ENCODE results near the gene SNAPIN. TPM values are rescaled to one million over a fixed set of nuclear protein-coding genes. Genes with fewer than 3 reads are reported as not detected.

SNAPIN gene
- total and polyA plus RNA-seq, 9 of the 15 experiments (the other 6 are each of a cell fraction or from before 2014, with no cell fraction given): 11.2 to 43.9 (median 32.3) TPM

DNA sequence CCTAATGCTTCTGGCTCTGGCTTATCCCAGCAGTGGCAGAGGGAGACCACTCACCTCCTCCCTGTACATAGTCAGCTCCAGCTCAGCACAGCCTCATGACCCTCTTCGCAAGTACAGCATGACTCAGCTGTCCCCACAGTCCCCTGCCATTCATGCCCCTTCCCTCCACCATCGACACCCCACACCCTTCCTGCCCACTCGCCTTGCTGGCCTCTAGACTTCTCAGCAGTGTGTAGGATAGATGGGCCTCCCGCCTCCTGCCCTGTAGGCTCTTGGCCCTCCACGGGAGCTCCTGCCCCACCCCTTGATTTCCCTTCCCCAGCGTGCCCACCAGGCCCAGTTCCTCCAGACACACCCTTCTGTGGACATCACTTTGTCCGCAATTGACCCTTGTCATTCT is 29.8 kb downstream of the SNAPIN start:
- Histone ChIP-seq H3K27me3 (ENCODE audit: control insufficient read depth in 2 of 2, insufficient read depth in 2 of 2, low read length in 2 of 2) (peaks cover 0 to 12% of the 10 kb centered on the region in 2 experiments; a peak in 1 of 5 replicates), H3K4me3 (no peak overlapping the region), H3K4me1 (replicated peaks in 1 of 2; ENCODE audit: control insufficient read depth in 2 of 2, insufficient read depth in 2 of 2, low read length in 2 of 2) (peaks cover 3 to 23% of the 10 kb centered on the region in 2 experiments; a peak in 4 of 5 replicates), H3K9me1 (ENCODE audit: control insufficient read depth, insufficient read depth, low read length) (peaks cover 3% of the 10 kb centered on the region), H3K36me3 (ENCODE audit: control insufficient read depth, insufficient read depth, low read length) (no peaks in the 10 kb centered on the region), H3K27ac (ENCODE audit: extremely low read depth, low read depth, low read length) (no peak overlapping the region; the same call in 2 of the 3 replicates), H3K79me2 (ENCODE audit: control insufficient read depth, insufficient read depth, low read length) (no peaks in the 10 kb centered on the region), H3K9me3 (replicated peaks; ENCODE audit: control insufficient read depth, insufficient read depth, low read depth, low read length) (no peaks in the 10 kb centered on the region), H3K4me2 (ENCODE audit: insufficient read depth, low read length) (no peak overlapping the region), H3K9ac (ENCODE audit: insufficient read depth in 1 of 2, low read depth in 2 of 2, low read length in 2 of 2) (peak overlapping the region in 1 of 2 experiments; percentile 65; a peak in 1 of 4 replicates), H4K20me1 (replicated peaks; ENCODE audit: control insufficient read depth, insufficient read depth, low read length) (no peaks in the 10 kb centered on the region), H2AFZ (ENCODE audit: low read depth, low read length) (peak overlapping the region; percentile 58; the same call in 1 of the 2 replicates)
- ChIA-PET CTCF (ENCODE audit: low intra/inter-chr PET ratio) (no interaction called here), POLR2A (interaction anchor here (1.4 kb wide), 1 partner anchor 10 kb away, joined by 4 read pairs; no protein-coding TSS in a partner anchor)
- no peak for DNase-seq (ENCODE audit: extremely low read depth in 1 of 4, low spot score in 3 of 4)
- TF ChIP-seq NFE2 (IDR thresholded peaks at IDR 0.05; ENCODE audit: low read depth): peak; percentile 51; the same call in 1 of the 2 replicates
- TF ChIP-seq, protein P1, sequence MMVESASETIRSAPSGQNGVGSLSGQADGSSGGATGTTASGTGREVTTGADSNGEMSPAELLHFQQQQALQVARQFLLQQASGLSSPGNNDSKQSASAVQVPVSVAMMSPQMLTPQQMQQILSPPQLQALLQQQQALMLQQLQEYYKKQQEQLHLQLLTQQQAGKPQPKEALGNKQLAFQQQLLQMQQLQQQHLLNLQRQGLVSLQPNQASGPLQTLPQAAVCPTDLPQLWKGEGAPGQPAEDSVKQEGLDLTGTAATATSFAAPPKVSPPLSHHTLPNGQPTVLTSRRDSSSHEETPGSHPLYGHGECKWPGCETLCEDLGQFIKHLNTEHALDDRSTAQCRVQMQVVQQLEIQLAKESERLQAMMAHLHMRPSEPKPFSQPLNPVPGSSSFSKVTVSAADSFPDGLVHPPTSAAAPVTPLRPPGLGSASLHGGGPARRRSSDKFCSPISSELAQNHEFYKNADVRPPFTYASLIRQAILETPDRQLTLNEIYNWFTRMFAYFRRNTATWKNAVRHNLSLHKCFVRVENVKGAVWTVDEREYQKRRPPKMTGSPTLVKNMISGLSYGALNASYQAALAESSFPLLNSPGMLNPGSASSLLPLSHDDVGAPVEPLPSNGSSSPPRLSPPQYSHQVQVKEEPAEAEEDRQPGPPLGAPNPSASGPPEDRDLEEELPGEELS (CRISPR knock-in tag; IDR thresholded peaks at IDR 0.05; ENCODE audit: borderline replicate concordance): no peak
- TF ChIP-seq, protein P2, sequence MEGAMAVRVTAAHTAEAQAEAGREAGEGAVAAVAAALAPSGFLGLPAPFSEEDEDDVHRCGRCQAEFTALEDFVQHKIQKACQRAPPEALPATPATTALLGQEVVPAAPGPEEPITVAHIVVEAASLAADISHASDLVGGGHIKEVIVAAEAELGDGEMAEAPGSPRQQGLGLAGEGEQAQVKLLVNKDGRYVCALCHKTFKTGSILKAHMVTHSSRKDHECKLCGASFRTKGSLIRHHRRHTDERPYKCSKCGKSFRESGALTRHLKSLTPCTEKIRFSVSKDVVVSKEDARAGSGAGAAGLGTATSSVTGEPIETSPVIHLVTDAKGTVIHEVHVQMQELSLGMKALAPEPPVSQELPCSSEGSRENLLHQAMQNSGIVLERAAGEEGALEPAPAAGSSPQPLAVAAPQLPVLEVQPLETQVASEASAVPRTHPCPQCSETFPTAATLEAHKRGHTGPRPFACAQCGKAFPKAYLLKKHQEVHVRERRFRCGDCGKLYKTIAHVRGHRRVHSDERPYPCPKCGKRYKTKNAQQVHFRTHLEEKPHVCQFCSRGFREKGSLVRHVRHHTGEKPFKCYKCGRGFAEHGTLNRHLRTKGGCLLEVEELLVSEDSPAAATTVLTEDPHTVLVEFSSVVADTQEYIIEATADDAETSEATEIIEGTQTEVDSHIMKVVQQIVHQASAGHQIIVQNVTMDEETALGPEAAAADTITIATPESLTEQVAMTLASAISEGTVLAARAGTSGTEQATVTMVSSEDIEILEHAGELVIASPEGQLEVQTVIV (CRISPR knock-in tag; IDR thresholded peaks at IDR 0.05; ENCODE audit: borderline replicate concordance): no peak
- TF ChIP-seq ZNF780A (CRISPR knock-in tag; IDR thresholded peaks at IDR 0.05): no peak
- TF ChIP-seq ZNF316 (IDR thresholded peaks at IDR 0.05): peak; percentile 66
- 0 out of 2 replicates have a peak, but pooled peaks have one; percentile 18 for TF ChIP-seq MAFG (tag; conservative IDR thresholded peaks at IDR 0.05)
- no peak for TF ChIP-seq MAFK (IDR thresholded peaks at IDR 0.05; ENCODE audit: low read length)
- TF ChIP-seq ZKSCAN3 (CRISPR knock-in tag; IDR thresholded peaks at IDR 0.05): no peak
- no peak for TF ChIP-seq KHSRP (IDR thresholded peaks at IDR 0.05)
- no peak for TF ChIP-seq ZNF589 (CRISPR knock-in tag; IDR thresholded peaks at IDR 0.05; ENCODE audit: low read depth)
- 54% methylated on average over 7 of the region's 7 CpGs for WGBS (ENCODE audit: insufficient coverage, low coverage, missing lambda C conversion rate)
- in situ Hi-C loops (cut with MboI): no loop called here
- no TSS peak for BruUV-seq (replicated peaks)
- intact Hi-C loops (cut with micrococcal nuclease): no loop called here
- ATAC-seq: no peak
- FAIRE-seq: no peak

All from K562 (cell line).